HEK293 (cell line): Measurements from ENCODE around the gene ASMTL.

ENCODE experiments used
- RBAK ChIP-seq: fragments of 450-650 bp; formaldehyde crosslinking; IDR thresholded peaks from 2 replicates; pipeline ENCODE4 v1.5.1; 2016; ENCODE audit warnings: missing biosample characterization, missing genetic modification characterization
- TF ChIP-seq, protein P1 (sequence below): fragments of 450-650 bp; formaldehyde crosslinking; IDR thresholded peaks from 2 replicates; pipeline ENCODE4 v1.5.1; 2016; ENCODE audit warnings: missing biosample characterization, missing genetic modification characterization

DNA sequence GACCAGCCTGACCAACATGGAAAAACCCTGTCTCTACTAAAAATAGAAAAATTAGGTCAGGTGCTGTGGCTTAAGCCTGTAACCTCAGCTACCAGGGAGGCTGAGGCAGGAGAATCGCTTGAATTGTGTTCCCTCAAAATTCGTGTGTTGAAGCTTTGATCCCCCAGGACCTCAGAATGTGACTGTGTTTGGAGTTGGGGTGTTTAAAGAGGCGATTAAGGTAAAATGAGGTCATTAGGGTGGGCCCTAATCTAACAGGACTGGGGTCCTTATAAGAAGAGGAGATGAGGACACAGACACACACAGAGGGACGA is 84.4 kb downstream of the ASMTL start:
- TF ChIP-seq RBAK: no peak
- TF ChIP-seq, protein P1, sequence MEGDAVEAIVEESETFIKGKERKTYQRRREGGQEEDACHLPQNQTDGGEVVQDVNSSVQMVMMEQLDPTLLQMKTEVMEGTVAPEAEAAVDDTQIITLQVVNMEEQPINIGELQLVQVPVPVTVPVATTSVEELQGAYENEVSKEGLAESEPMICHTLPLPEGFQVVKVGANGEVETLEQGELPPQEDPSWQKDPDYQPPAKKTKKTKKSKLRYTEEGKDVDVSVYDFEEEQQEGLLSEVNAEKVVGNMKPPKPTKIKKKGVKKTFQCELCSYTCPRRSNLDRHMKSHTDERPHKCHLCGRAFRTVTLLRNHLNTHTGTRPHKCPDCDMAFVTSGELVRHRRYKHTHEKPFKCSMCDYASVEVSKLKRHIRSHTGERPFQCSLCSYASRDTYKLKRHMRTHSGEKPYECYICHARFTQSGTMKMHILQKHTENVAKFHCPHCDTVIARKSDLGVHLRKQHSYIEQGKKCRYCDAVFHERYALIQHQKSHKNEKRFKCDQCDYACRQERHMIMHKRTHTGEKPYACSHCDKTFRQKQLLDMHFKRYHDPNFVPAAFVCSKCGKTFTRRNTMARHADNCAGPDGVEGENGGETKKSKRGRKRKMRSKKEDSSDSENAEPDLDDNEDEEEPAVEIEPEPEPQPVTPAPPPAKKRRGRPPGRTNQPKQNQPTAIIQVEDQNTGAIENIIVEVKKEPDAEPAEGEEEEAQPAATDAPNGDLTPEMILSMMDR: no peak
